GM10266 (cell line): ENCODE data around the gene PCDHA10.
"Not testable (repeated sequence)": the region's sequence is repeated elsewhere in the genome, so short reads cannot be mapped to it uniquely, and the experiment has no call there.

Experiments used
- DNase-seq: peaks from one replicate; pipeline ENCODE4 v3.0.0; 2012; ENCODE audit errors: extremely low spot score
- CTCF ChIP-seq: IDR thresholded peaks from 2 replicates; pipeline ENCODE4 v1.5.1; 2012; ENCODE audit warnings: mild to moderate bottlenecking, low read depth; ENCODE audit not compliant: control insufficient read depth, insufficient read depth; ENCODE audit errors: missing control alignments

PCDHA10 gene

GRCh38 chr5:140823475-140823874, 32.2 kb upstream of the PCDHA10 start:
- TF ChIP-seq CTCF = no peak
- no peak for DNase-seq

DNA sequence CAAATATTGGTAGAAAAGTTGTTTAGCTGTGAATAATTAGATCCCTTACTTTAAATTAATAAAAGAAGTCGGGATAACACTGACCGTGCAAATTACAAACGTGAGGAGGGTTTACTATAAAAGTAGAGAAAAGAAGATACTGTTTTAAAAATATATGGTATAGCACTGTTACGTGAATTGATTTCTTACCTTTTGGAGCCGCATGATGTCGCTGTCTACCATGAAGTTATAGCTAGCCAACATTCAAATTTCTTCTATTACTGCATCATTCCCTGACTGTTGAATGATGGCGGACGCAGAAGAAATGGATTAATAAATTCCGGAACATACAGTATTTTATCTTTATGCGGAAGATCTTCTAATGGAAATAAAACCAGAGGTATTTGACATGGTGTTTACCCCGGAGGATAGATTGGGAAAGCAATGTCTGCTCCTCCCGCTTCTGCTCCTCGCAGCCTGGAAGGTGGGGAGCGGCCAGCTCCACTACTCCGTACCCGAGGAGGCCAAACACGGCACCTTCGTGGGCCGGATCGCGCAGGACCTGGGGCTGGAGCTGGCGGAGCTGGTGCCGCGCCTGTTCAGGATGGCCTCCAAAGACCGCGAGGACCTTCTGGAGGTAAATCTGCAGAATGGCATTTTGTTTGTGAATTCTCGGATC, 27.9 kb upstream of the PCDHA10 start, which contains the start of gene PCDHA6:
TSS of gene PCDHA6 (plus strand) at position 257 of the 658 bp plus-strand sequence. CDS start at position 389, 132 bp downstream.
- no peak for TF ChIP-seq CTCF
- no peak for DNase-seq

- DNase-seq = no peak
- no peak for TF ChIP-seq CTCF
Measured at GRCh38 chr5:140828362-140828737, 27.3 kb upstream of the PCDHA10 start.

- DNase-seq = not testable (repeated sequence)
Measured at GRCh38 chr5:140829511-140830501, 25.9 kb upstream of the PCDHA10 start.

DNA sequence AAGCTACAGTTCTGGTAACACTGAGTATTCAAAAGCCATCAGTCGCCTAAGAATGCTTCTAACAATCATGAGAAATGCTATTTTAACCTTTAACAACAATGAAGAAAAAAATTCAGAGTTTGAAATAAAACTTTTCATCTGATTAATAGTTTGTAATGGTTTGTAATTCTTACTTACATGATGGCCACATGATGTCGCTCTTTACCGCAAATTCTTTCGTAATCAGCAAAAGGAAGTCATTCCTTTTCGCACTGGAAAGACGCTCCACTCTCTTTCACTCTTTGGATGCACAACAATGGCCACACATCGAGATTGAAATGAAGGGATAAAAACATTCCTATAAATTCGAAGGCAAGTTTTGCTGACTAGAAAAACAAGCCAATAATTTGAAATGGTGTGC, 21.7 kb upstream of the PCDHA10 start, which contains the start of gene PCDHA7:
TSS of gene PCDHA7 (plus strand) at position 277 of the 400 bp plus-strand sequence. CDS start at position 392, 115 bp downstream.
- DNase-seq = no peak
- TF ChIP-seq CTCF = no peak

DNA sequence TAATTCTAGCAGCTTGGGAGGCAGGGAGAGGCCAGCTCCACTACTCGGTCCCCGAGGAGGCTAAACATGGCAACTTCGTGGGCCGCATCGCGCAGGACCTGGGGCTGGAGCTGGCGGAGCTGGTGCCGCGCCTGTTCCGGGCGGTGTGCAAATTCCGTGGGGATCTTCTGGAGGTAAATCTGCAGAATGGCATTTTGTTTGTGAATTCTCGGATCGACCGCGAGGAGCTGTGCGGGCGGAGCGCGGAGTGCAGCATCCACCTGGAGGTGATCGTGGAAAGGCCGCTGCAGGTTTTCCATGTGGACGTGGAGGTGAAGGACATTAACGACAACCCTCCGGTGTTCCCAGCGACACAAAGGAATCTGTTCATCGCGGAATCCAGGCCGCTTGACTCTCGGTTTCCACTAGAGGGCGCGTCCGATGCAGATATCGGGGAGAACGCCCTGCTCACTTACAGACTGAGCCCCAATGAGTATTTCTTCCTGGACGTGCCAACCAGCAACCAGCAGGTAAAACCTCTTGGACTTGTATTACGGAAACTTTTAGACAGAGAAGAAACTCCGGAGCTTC, 21.2 kb upstream of the PCDHA10 start:
- not testable (repeated sequence) for DNase-seq

- no peak for DNase-seq
- TF ChIP-seq CTCF = no peak
Measured at GRCh38 chr5:140835622-140836510, 19.8 kb upstream of the PCDHA10 start.
